GM10266 (cell line): ENCODE data around the gene BIVM.

Source experiments
- DNase-seq: peaks from one replicate; pipeline ENCODE4 v3.0.0; 2012; ENCODE audit errors: extremely low spot score
- TF ChIP-seq, protein P1 (sequence below): IDR thresholded peaks from 2 replicates; pipeline ENCODE4 v1.5.1; 2012; ENCODE audit warnings: mild to moderate bottlenecking, low read depth; ENCODE audit not compliant: control insufficient read depth, insufficient read depth; ENCODE audit errors: missing control alignments

BIVM gene

GRCh38 chr13:102817907-102818306 lies 19.0 kb downstream of the BIVM start:
- TF ChIP-seq, protein P1, sequence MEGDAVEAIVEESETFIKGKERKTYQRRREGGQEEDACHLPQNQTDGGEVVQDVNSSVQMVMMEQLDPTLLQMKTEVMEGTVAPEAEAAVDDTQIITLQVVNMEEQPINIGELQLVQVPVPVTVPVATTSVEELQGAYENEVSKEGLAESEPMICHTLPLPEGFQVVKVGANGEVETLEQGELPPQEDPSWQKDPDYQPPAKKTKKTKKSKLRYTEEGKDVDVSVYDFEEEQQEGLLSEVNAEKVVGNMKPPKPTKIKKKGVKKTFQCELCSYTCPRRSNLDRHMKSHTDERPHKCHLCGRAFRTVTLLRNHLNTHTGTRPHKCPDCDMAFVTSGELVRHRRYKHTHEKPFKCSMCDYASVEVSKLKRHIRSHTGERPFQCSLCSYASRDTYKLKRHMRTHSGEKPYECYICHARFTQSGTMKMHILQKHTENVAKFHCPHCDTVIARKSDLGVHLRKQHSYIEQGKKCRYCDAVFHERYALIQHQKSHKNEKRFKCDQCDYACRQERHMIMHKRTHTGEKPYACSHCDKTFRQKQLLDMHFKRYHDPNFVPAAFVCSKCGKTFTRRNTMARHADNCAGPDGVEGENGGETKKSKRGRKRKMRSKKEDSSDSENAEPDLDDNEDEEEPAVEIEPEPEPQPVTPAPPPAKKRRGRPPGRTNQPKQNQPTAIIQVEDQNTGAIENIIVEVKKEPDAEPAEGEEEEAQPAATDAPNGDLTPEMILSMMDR: no peak

GRCh38 chr13:102825400-102825799 lies 26.5 kb downstream of the BIVM start:
- TF ChIP-seq, protein P1: no peak
- DNase-seq: no peak

More at GRCh38 chr13:102817907-102818306, 19.0 kb downstream of the BIVM start:
- DNase-seq: no peak

- DNase-seq: no peak
- TF ChIP-seq, protein P1: no peak
Observed at GRCh38 chr13:102825921-102826706, 27.2 kb downstream of the BIVM start.

- TF ChIP-seq, protein P1: no peak
- no peak for DNase-seq
Observed at GRCh38 chr13:102830646-102831045, 31.7 kb downstream of the BIVM start.

DNA sequence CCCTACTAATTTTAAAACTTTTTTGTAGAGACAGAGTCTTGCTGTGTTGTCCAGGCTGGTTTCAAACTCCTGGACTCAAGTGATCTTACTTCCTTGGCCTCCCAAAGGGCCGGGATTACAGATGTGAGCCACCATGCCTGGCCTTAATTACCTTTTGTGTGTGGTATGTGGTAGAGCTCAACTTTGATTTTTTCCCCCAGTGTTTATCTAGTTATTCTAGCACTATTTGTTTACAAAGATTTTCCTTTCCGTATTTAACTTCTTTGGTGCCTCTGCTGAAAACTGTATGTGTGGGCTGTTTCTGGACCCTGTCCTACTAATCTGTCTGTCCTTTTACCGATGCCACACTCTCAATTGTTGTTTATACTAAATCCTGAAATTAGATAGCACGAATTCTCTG lies 37.6 kb downstream of the BIVM start:
- DNase-seq: no peak
- TF ChIP-seq, protein P1: no peak

GRCh38 chr13:102838273-102838672 lies 39.4 kb downstream of the BIVM start:
- DNase-seq: no peak
- TF ChIP-seq, protein P1: no peak

GRCh38 chr13:102838982-102839381 lies 40.1 kb downstream of the BIVM start:
- DNase-seq: no peak
- TF ChIP-seq, protein P1: no peak
